ENCODE results near the gene NKX3-2.

Gene NKX3-2

DNA sequence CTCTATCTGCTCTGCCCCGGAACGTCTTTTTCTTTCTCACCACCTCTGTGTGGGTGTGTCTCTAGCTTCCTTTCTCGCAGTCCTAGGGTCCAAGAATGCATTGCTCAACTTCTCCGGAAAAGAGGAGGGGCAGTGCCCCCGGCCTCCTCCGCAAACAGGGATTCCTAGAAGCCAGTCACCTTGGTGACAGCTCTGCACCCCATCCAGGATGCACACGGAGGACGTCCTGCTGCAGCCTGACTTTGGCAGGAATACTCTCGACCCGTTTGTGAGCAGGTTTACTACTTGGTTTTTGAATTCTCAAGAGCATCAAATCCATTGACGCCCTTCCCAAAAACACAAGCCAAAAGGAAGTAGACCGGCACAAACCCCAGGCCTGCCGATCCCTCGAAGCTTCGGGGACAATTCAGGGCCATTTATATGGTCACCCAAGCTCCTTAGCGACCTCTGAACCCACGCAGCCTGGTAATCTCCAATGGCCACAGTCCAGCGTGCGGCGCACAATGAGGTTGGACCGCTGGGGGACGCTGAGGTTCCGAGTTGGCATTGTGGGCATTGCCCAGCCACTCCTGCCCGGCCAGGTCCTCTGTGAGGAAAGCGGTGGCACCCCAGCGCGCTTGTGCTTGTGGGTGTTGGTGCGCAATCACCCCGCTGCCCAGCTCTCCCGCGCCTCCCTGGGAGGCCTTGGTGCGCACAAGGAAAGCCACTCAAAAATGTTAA is 9.8 kb downstream of the NKX3-2 start:
- no peak overlapping the region for H3K9ac ChIP-seq (ENCODE audit: low read length)
- H3K27me3 ChIP-seq (ENCODE audit: low read length): no peaks in the 10 kb centered on the region
- H3K79me2 ChIP-seq (ENCODE audit: insufficient read depth, low read length): no peaks in the 10 kb centered on the region
- H3K36me3 ChIP-seq (ENCODE audit: low read length): no peaks in the 10 kb centered on the region
- H3K27ac ChIP-seq (ENCODE audit: low read depth, low read length): no peak overlapping the region
- no peaks in the 10 kb centered on the region for H3K9me3 ChIP-seq (ENCODE audit: insufficient read depth, low read length)
- no peaks in the 10 kb centered on the region for H3F3A ChIP-seq (ENCODE audit: insufficient read depth)
- H3K4me2 ChIP-seq (ENCODE audit: low read depth, low read length, poor library complexity, severe bottlenecking): no peak overlapping the region
- H3K9me2 ChIP-seq (replicated peaks; ENCODE audit: insufficient read depth, low read length): no peaks in the 10 kb centered on the region
- no peak overlapping the region for H3K4me3 ChIP-seq (ENCODE audit: insufficient read depth, low read length, poor library complexity, severe bottlenecking)
- H4K20me1 ChIP-seq (ENCODE audit: low read depth, low read length): no peaks in the 10 kb centered on the region
- no peak overlapping the region for H2AFZ ChIP-seq (ENCODE audit: low read depth, low read length, severe bottlenecking)
- TF ChIP-seq, protein P1, sequence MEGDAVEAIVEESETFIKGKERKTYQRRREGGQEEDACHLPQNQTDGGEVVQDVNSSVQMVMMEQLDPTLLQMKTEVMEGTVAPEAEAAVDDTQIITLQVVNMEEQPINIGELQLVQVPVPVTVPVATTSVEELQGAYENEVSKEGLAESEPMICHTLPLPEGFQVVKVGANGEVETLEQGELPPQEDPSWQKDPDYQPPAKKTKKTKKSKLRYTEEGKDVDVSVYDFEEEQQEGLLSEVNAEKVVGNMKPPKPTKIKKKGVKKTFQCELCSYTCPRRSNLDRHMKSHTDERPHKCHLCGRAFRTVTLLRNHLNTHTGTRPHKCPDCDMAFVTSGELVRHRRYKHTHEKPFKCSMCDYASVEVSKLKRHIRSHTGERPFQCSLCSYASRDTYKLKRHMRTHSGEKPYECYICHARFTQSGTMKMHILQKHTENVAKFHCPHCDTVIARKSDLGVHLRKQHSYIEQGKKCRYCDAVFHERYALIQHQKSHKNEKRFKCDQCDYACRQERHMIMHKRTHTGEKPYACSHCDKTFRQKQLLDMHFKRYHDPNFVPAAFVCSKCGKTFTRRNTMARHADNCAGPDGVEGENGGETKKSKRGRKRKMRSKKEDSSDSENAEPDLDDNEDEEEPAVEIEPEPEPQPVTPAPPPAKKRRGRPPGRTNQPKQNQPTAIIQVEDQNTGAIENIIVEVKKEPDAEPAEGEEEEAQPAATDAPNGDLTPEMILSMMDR (IDR thresholded peaks at IDR 0.05; ENCODE audit: insufficient read depth, low read length, poor library complexity, severe bottlenecking): no peak

DNA sequence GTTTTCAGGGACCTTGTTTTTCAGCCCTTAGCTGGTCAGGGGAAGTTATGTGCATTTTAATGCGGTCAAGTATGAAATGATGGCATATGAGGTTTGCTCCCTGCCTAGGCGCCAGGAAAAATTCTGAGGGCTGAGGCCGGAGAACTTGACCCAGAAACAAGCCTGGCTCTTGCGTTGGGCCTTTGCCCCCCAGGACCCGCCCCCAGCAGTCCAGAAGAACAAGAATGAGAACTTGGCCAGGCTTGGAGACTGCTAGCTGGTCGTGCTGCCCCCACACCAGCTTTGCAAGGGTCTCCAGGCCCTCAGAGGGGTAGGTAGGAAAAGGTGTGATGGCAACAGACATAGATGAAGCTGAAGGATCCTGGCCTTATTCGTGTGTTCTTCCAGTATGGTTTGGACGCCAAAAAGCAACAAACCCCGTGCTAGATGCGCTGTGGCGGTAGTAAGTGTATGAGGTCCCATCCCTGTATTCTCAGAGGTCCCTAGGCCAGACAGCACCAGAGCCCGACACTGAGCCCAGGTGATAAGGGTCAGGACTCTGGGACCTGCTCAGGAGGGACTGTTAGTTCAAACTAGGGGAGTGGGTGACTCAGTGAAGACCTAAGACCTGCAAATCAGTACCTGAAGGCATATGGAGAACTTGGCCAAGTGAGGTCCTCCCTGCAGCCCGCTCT is 10.5 kb downstream of the NKX3-2 start:
- Histone ChIP-seq H3K79me2 (ENCODE audit: insufficient read depth, low read length) (no peaks in the 10 kb centered on the region), H3K9me3 (ENCODE audit: insufficient read depth, low read length) (no peaks in the 10 kb centered on the region), H3K9ac (ENCODE audit: low read length) (no peak overlapping the region), H3K27me3 (ENCODE audit: low read length) (no peaks in the 10 kb centered on the region), H3K9me2 (replicated peaks; ENCODE audit: insufficient read depth, low read length) (no peaks in the 10 kb centered on the region), H3F3A (ENCODE audit: insufficient read depth) (no peaks in the 10 kb centered on the region), H3K36me3 (ENCODE audit: low read length) (no peaks in the 10 kb centered on the region), H4K20me1 (ENCODE audit: low read depth, low read length) (no peaks in the 10 kb centered on the region), H3K4me2 (ENCODE audit: low read depth, low read length, poor library complexity, severe bottlenecking) (no peak overlapping the region), H3K27ac (ENCODE audit: low read depth, low read length) (no peak overlapping the region), H2AFZ (ENCODE audit: low read depth, low read length, severe bottlenecking) (no peak overlapping the region), H3K4me3 (ENCODE audit: insufficient read depth, low read length, poor library complexity, severe bottlenecking) (no peak overlapping the region)
- no peak for TF ChIP-seq EZH2phosphoT487 (conservative IDR thresholded peaks at IDR 0.05; ENCODE audit: low read length)
- TF ChIP-seq, protein P1 (IDR thresholded peaks at IDR 0.05; ENCODE audit: insufficient read depth, low read length, poor library complexity, severe bottlenecking): no peak

DNA sequence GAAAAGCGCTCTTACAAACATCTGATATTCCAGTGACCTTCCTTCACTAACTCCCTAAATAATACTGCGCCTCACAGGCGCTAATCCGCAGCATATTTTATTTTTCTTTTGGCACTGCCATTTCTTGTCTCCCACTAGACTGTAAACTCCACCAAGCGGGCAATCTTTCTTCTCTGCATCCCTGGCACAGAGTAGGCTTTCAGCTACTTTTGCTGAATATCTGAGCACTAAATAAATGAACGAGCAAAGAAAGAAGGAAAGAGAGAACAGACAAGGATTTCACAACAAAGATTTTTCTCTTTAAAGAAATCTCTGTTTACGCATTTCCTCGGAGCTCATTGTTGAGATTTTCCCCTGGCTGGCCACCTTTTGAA is 12.7 kb downstream of the NKX3-2 start:
- Histone ChIP-seq H3K9me3 (ENCODE audit: insufficient read depth, low read length) (no peaks in the 10 kb centered on the region), H3K27ac (ENCODE audit: low read depth, low read length) (no peak overlapping the region), H3K27me3 (ENCODE audit: low read length) (no peaks in the 10 kb centered on the region), H3K4me2 (ENCODE audit: low read depth, low read length, poor library complexity, severe bottlenecking) (no peak overlapping the region), H3K36me3 (ENCODE audit: low read length) (no peaks in the 10 kb centered on the region), H2AFZ (ENCODE audit: low read depth, low read length, severe bottlenecking) (no peak overlapping the region), H3K79me2 (ENCODE audit: insufficient read depth, low read length) (no peaks in the 10 kb centered on the region), H4K20me1 (ENCODE audit: low read depth, low read length) (no peaks in the 10 kb centered on the region), H3F3A (ENCODE audit: insufficient read depth) (no peaks in the 10 kb centered on the region), H3K9ac (ENCODE audit: low read length) (no peak overlapping the region), H3K9me2 (replicated peaks; ENCODE audit: insufficient read depth, low read length) (no peaks in the 10 kb centered on the region), H3K4me3 (ENCODE audit: insufficient read depth, low read length, poor library complexity, severe bottlenecking) (no peak overlapping the region)
- TF ChIP-seq EZH2phosphoT487 (conservative IDR thresholded peaks at IDR 0.05; ENCODE audit: low read length): no peak
- TF ChIP-seq, protein P1 (IDR thresholded peaks at IDR 0.05; ENCODE audit: insufficient read depth, low read length, poor library complexity, severe bottlenecking): no peak

Data from SU-DHL-6 (cell line).